ENCODE measurements around the gene ZNF74.

Gene ZNF74

GRCh38 chr22:20383538-20383937 lies 10.4 kb upstream of the ZNF74 start:
- Histone ChIP-seq H2BK5ac (ENCODE audit: low read length) (no peak overlapping the region), H3K4ac (ENCODE audit: low read length) (no peak overlapping the region), H3K27me3 (ENCODE audit: control insufficient read depth in 3 of 3, insufficient read depth in 3 of 3, low read depth in 1 of 3, low read length in 3 of 3) (no peaks in the 10 kb centered on the region), H2BK120ac (ENCODE audit: low read depth, low read length) (no peak overlapping the region), H4K8ac (ENCODE audit: low read depth, low read length) (no peak overlapping the region), H3K4me3 (ENCODE audit: low read length in 2 of 2) (no peak overlapping the region), H3K36me3 (replicated peaks in 1 of 2; ENCODE audit: control insufficient read depth in 2 of 2, insufficient read depth in 2 of 2, low read length in 2 of 2) (peaks cover 0 to 1% of the 10 kb centered on the region in 2 donors), H4K91ac (ENCODE audit: low read depth, low read length, poor library complexity) (no peak overlapping the region), H2BK15ac (ENCODE audit: low read length) (no peak overlapping the region), H2AK5ac (ENCODE audit: low read depth, low read length) (no peak overlapping the region), H3K4me1 (ENCODE audit: control insufficient read depth in 2 of 2, insufficient read depth in 1 of 2, low read depth in 1 of 2, low read length in 2 of 2) (no peaks in the 10 kb centered on the region), H3K23ac (ENCODE audit: low read depth, low read length, poor library complexity) (no peak overlapping the region), H3K4me2 (ENCODE audit: insufficient read depth, low read length, poor library complexity, severe bottlenecking) (no peak overlapping the region), H2AFZ (ENCODE audit: low read length) (no peak overlapping the region), H3K9me3 (replicated peaks in 1 of 2; ENCODE audit: control insufficient read depth in 2 of 2, insufficient read depth in 1 of 2, low read depth in 1 of 2, low read length in 2 of 2) (peaks cover 0 to 2% of the 10 kb centered on the region in 2 donors), H3K18ac (ENCODE audit: low read length) (no peak overlapping the region), H2BK12ac (ENCODE audit: low read length) (no peak overlapping the region), H3K14ac (ENCODE audit: low read length) (no peak overlapping the region), H3K9ac (ENCODE audit: low read depth, low read length, poor library complexity) (no peak overlapping the region), H3K79me1 (ENCODE audit: low read depth, low read length) (no peaks in the 10 kb centered on the region), H3K27ac (replicated peaks; ENCODE audit: low read length) (no peak overlapping the region)
- DNase-seq (ENCODE audit: low spot score): no peak
- no CpG with 5 or more reads among the region's 9 CpGs for WGBS, 2 donors (ENCODE audit: extremely low coverage in 2 of 2, insufficient read length in 2 of 2, insufficient replicate concordance in 1 of 2)

GRCh38 chr22:20384171-20384570 lies 9.8 kb upstream of the ZNF74 start:
- Histone ChIP-seq H3K27me3 (ENCODE audit: control insufficient read depth in 3 of 3, insufficient read depth in 3 of 3, low read depth in 1 of 3, low read length in 3 of 3) (no peaks in the 10 kb centered on the region), H3K9ac (ENCODE audit: low read depth, low read length, poor library complexity) (no peak overlapping the region), H3K23ac (ENCODE audit: low read depth, low read length, poor library complexity) (no peak overlapping the region), H2BK12ac (ENCODE audit: low read length) (no peak overlapping the region), H2AFZ (ENCODE audit: low read length) (no peak overlapping the region), H3K4me2 (ENCODE audit: insufficient read depth, low read length, poor library complexity, severe bottlenecking) (no peak overlapping the region), H3K79me1 (ENCODE audit: low read depth, low read length) (no peaks in the 10 kb centered on the region), H2BK5ac (ENCODE audit: low read length) (no peak overlapping the region), H3K4me3 (ENCODE audit: low read length in 2 of 2) (no peak overlapping the region), H3K9me3 (replicated peaks in 1 of 2; ENCODE audit: control insufficient read depth in 2 of 2, insufficient read depth in 1 of 2, low read depth in 1 of 2, low read length in 2 of 2) (peaks cover 0 to 2% of the 10 kb centered on the region in 2 donors), H3K18ac (ENCODE audit: low read length) (no peak overlapping the region), H3K4me1 (ENCODE audit: control insufficient read depth in 2 of 2, insufficient read depth in 1 of 2, low read depth in 1 of 2, low read length in 2 of 2) (no peaks in the 10 kb centered on the region), H2AK5ac (ENCODE audit: low read depth, low read length) (no peak overlapping the region), H2BK120ac (ENCODE audit: low read depth, low read length) (no peak overlapping the region), H3K14ac (ENCODE audit: low read length) (no peak overlapping the region), H4K8ac (ENCODE audit: low read depth, low read length) (no peak overlapping the region), H3K27ac (replicated peaks; ENCODE audit: low read length) (no peak overlapping the region), H4K91ac (ENCODE audit: low read depth, low read length, poor library complexity) (no peak overlapping the region), H3K36me3 (replicated peaks in 1 of 2; ENCODE audit: control insufficient read depth in 2 of 2, insufficient read depth in 2 of 2, low read length in 2 of 2) (peaks cover 0 to 1% of the 10 kb centered on the region in 2 donors), H2BK15ac (ENCODE audit: low read length) (no peak overlapping the region), H3K4ac (ENCODE audit: low read length) (no peak overlapping the region)
- DNase-seq (ENCODE audit: low spot score): no peak
- no CpG with 5 or more reads among the region's 2 CpGs for WGBS, 2 donors (ENCODE audit: extremely low coverage in 2 of 2, insufficient read length in 2 of 2, insufficient replicate concordance in 1 of 2)

DNA sequence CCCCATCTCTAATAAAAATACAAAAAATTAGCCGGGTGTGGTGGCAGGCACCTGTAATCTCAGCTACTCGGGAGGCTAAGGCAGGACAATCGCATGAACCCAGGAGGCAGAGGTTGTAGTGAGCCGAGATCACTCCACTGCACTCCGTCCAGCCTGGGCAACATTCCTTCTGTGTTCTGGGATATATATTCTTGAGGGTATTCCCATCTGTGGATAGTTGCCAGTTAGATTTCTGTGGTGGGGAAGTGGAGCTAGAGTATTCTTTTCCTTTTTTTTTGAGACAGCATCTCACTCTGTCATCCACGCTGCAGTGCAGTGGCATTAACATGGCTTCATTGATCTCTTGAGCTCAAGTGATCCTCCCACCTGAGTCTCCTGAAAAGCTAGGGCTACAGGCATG lies 9.1 kb upstream of the ZNF74 start:
- H3K4me2 ChIP-seq (ENCODE audit: insufficient read depth, low read length, poor library complexity, severe bottlenecking): no peak overlapping the region
- H3K9me3 ChIP-seq (replicated peaks in 1 of 2; ENCODE audit: control insufficient read depth in 2 of 2, insufficient read depth in 1 of 2, low read depth in 1 of 2, low read length in 2 of 2): peaks cover 0 to 2% of the 10 kb centered on the region in 2 donors
- peaks cover 0 to 1% of the 10 kb centered on the region in 2 donors for H3K36me3 ChIP-seq (replicated peaks in 1 of 2; ENCODE audit: control insufficient read depth in 2 of 2, insufficient read depth in 2 of 2, low read length in 2 of 2)
- H2BK15ac ChIP-seq (ENCODE audit: low read length): no peak overlapping the region
- no peak overlapping the region for H3K9ac ChIP-seq (ENCODE audit: low read depth, low read length, poor library complexity)
- no peak for DNase-seq (ENCODE audit: low spot score)
- H3K23ac ChIP-seq (ENCODE audit: low read depth, low read length, poor library complexity): no peak overlapping the region
- WGBS, 2 donors (ENCODE audit: extremely low coverage in 2 of 2, insufficient read length in 2 of 2, insufficient replicate concordance in 1 of 2): no CpG with 5 or more reads among the region's 6 CpGs
- no peak overlapping the region for H4K8ac ChIP-seq (ENCODE audit: low read depth, low read length)
- no peaks in the 10 kb centered on the region for H3K79me1 ChIP-seq (ENCODE audit: low read depth, low read length)
- no peak overlapping the region for H3K18ac ChIP-seq (ENCODE audit: low read length)
- no peaks in the 10 kb centered on the region for H3K4me1 ChIP-seq (ENCODE audit: control insufficient read depth in 2 of 2, insufficient read depth in 1 of 2, low read depth in 1 of 2, low read length in 2 of 2)
- H2BK12ac ChIP-seq (ENCODE audit: low read length): no peak overlapping the region
- no peak overlapping the region for H3K4me3 ChIP-seq (ENCODE audit: low read length in 2 of 2)
- H2BK120ac ChIP-seq (ENCODE audit: low read depth, low read length): no peak overlapping the region
- H2AFZ ChIP-seq (ENCODE audit: low read length): no peak overlapping the region
- H4K91ac ChIP-seq (ENCODE audit: low read depth, low read length, poor library complexity): no peak overlapping the region
- no peak overlapping the region for H3K4ac ChIP-seq (ENCODE audit: low read length)
- no peak overlapping the region for H3K14ac ChIP-seq (ENCODE audit: low read length)
- H3K27me3 ChIP-seq (ENCODE audit: control insufficient read depth in 3 of 3, insufficient read depth in 3 of 3, low read depth in 1 of 3, low read length in 3 of 3): no peaks in the 10 kb centered on the region
- no peak overlapping the region for H2AK5ac ChIP-seq (ENCODE audit: low read depth, low read length)
- no peak overlapping the region for H3K27ac ChIP-seq (replicated peaks; ENCODE audit: low read length)
- H2BK5ac ChIP-seq (ENCODE audit: low read length): no peak overlapping the region

DNA sequence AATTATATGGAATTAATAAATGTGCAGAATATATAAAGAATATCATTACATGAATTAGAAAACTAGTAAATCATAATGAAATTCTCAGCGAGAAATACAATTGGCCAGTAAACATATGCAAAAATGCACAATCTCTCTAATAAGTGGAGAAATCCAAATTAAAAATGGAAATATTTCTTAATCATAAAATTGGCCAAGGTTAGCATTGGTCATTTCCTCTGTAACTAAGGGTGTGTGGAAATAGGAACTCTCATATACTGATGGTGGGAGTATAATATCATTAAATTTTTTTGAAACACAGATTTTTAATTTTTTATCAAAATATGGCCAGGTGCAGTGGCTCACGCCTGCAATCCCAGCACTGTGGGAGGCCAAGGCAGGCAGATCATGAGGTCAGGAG lies 7.6 kb upstream of the ZNF74 start:
- Histone ChIP-seq H3K27me3 (ENCODE audit: control insufficient read depth in 3 of 3, insufficient read depth in 3 of 3, low read depth in 1 of 3, low read length in 3 of 3) (no peaks in the 10 kb centered on the region), H3K14ac (ENCODE audit: low read length) (no peak overlapping the region), H3K4me3 (ENCODE audit: low read length in 2 of 2) (no peak overlapping the region), H2AFZ (ENCODE audit: low read length) (no peak overlapping the region), H3K18ac (ENCODE audit: low read length) (no peak overlapping the region), H3K36me3 (replicated peaks in 1 of 2; ENCODE audit: control insufficient read depth in 2 of 2, insufficient read depth in 2 of 2, low read length in 2 of 2) (peaks cover 0 to 1% of the 10 kb centered on the region in 2 donors), H3K79me1 (ENCODE audit: low read depth, low read length) (no peaks in the 10 kb centered on the region), H2BK5ac (ENCODE audit: low read length) (no peak overlapping the region), H3K9me3 (replicated peaks in 1 of 2; ENCODE audit: control insufficient read depth in 2 of 2, insufficient read depth in 1 of 2, low read depth in 1 of 2, low read length in 2 of 2) (peaks cover 0 to 2% of the 10 kb centered on the region in 2 donors), H3K23ac (ENCODE audit: low read depth, low read length, poor library complexity) (no peak overlapping the region), H4K91ac (ENCODE audit: low read depth, low read length, poor library complexity) (no peak overlapping the region), H2BK120ac (ENCODE audit: low read depth, low read length) (no peak overlapping the region), H3K9ac (ENCODE audit: low read depth, low read length, poor library complexity) (no peak overlapping the region), H2BK15ac (ENCODE audit: low read length) (no peak overlapping the region), H3K4ac (ENCODE audit: low read length) (no peak overlapping the region), H3K4me2 (ENCODE audit: insufficient read depth, low read length, poor library complexity, severe bottlenecking) (no peak overlapping the region), H2BK12ac (ENCODE audit: low read length) (no peak overlapping the region), H4K8ac (ENCODE audit: low read depth, low read length) (no peak overlapping the region), H3K4me1 (ENCODE audit: control insufficient read depth in 2 of 2, insufficient read depth in 1 of 2, low read depth in 1 of 2, low read length in 2 of 2) (no peaks in the 10 kb centered on the region), H3K27ac (replicated peaks; ENCODE audit: low read length) (no peak overlapping the region), H2AK5ac (ENCODE audit: low read depth, low read length) (no peak overlapping the region)
- WGBS, 2 donors (ENCODE audit: extremely low coverage in 2 of 2, insufficient read length in 2 of 2, insufficient replicate concordance in 1 of 2): no CpG with 5 or more reads among the region's 2 CpGs
- no peak for DNase-seq (ENCODE audit: low spot score)
